Spinal cord (tissue), 10 donors: ENCODE results near the gene HIVEP2. TPM values are rescaled to one million over a fixed set of nuclear protein-coding genes. Genes with fewer than 3 reads are reported as not detected.

Experiments used
- DNase-seq, 6 donors: peaks; one replicate each; pipeline versions ENCODE4 v3.0.0 to v3.0.0-alpha.2; 2013 to 2015; ENCODE audit warnings: low spot score in 6 of 6, low read depth in 4 of 6
- H3K27ac ChIP-seq: one replicate; pipeline ENCODE4 v1.5.1; 2013; ENCODE audit warnings: low read depth, low read length, control low read depth
- H3K27me3 ChIP-seq: one replicate; pipeline ENCODE4 v1.6.1; 2013; ENCODE audit warnings: low read length; ENCODE audit not compliant: control insufficient read depth, insufficient read depth
- H3K36me3 ChIP-seq: one replicate; pipeline ENCODE4 v1.6.1; 2013; ENCODE audit warnings: low read length; ENCODE audit not compliant: control insufficient read depth, insufficient read depth
- H3K4me1 ChIP-seq: one replicate; pipeline ENCODE4 v1.6.1; 2013; ENCODE audit warnings: low read length; ENCODE audit not compliant: control insufficient read depth, insufficient read depth
- H3K4me3 ChIP-seq: one replicate; pipeline ENCODE4 v1.5.1; 2013; ENCODE audit warnings: low read depth, low read length, control low read depth
- H3K9me3 ChIP-seq: one replicate; pipeline ENCODE4 v1.6.1; 2013; ENCODE audit warnings: low read length; ENCODE audit not compliant: control insufficient read depth, insufficient read depth
- WGBS: methylation state at CpG from one replicate; pipeline ENCODE4 v1.1.5; 2013; ENCODE audit warnings: missing lambda C conversion rate; ENCODE audit not compliant: insufficient coverage; 5-methylcytosine and 5-hydroxymethylcytosine counted together
- polyA plus RNA-seq, 2 donors: library from polyadenylated mRNA; unstranded; fragments of 120-200 nt; gene quantifications; one replicate each; pipeline ENCODE4 v1.2.1, GENCODE V29; 2013; ENCODE audit not compliant: insufficient read length in 2 of 2
- total RNA-seq, 2 donors: library from RNA; depleted of rRNA in 1 of 2; stranded (reverse); fragments of 120-200 nt in 1 of 2; fragments of >200 nt in 1 of 2; gene quantifications; one replicate each; pipeline versions ENCODE4 v1.2.3 to v1.2.4, GENCODE V29; 2013 to 2014
- donor health status: healthy.

Gene HIVEP2
- total and polyA plus RNA-seq, 4 donors: 22.9 to 53.8 (median 28.2) TPM

GRCh38 chr6:142751452-142751851, 193.5 kb downstream of the HIVEP2 start:
- Histone ChIP-seq H3K36me3 (peaks cover 13% of the 10 kb centered on the region), H3K27ac (no peak overlapping the region), H3K27me3 (no peaks in the 10 kb centered on the region), H3K4me1 (no peaks in the 10 kb centered on the region), H3K4me3 (no peak overlapping the region), H3K9me3 (no peaks in the 10 kb centered on the region)
- no peak for DNase-seq
- WGBS: 91% methylated on average over 2 of the region's 3 CpGs

GRCh38 chr6:142750998-142751397, 194.0 kb downstream of the HIVEP2 start:
- Histone ChIP-seq H3K27ac (no peak overlapping the region), H3K36me3 (peaks cover 11% of the 10 kb centered on the region), H3K4me3 (no peak overlapping the region), H3K27me3 (no peaks in the 10 kb centered on the region), H3K4me1 (no peaks in the 10 kb centered on the region), H3K9me3 (no peaks in the 10 kb centered on the region)
- 50% methylated on average over 1 of the region's 1 CpG for WGBS
- no peak for DNase-seq

GRCh38 chr6:142749556-142749955, 195.4 kb downstream of the HIVEP2 start:
- Histone ChIP-seq H3K27ac (no peak overlapping the region), H3K9me3 (no peaks in the 10 kb centered on the region), H3K4me3 (no peak overlapping the region), H3K4me1 (no peaks in the 10 kb centered on the region), H3K27me3 (no peaks in the 10 kb centered on the region), H3K36me3 (peaks cover 11% of the 10 kb centered on the region)
- no peak for DNase-seq
- WGBS: no CpG with 5 or more reads among the region's 3 CpGs

- Histone ChIP-seq H3K27ac (no peak overlapping the region), H3K27me3 (no peaks in the 10 kb centered on the region), H3K4me1 (no peaks in the 10 kb centered on the region), H3K9me3 (no peaks in the 10 kb centered on the region), H3K4me3 (no peak overlapping the region), H3K36me3 (no peaks in the 10 kb centered on the region)
- DNase-seq: peak in 2 of 6 donors; percentile 7 to 41
- WGBS: 75% methylated on average over 1 of the region's 2 CpGs
Observed at GRCh38 chr6:142746524-142746923, 198.5 kb downstream of the HIVEP2 start.

GRCh38 chr6:142744836-142745235, 200.1 kb downstream of the HIVEP2 start:
- DNase-seq: no peak
- Histone ChIP-seq H3K4me1 (no peaks in the 10 kb centered on the region), H3K27me3 (no peaks in the 10 kb centered on the region), H3K36me3 (no peaks in the 10 kb centered on the region), H3K4me3 (no peak overlapping the region), H3K9me3 (no peaks in the 10 kb centered on the region), H3K27ac (no peak overlapping the region)
- 96% methylated on average over 2 of the region's 2 CpGs for WGBS

- DNase-seq: no peak
- H3K36me3 ChIP-seq: no peaks in the 10 kb centered on the region
- no CpG with 5 or more reads among the region's 4 CpGs for WGBS
- no peaks in the 10 kb centered on the region for H3K27me3 ChIP-seq
- no peak overlapping the region for H3K27ac ChIP-seq
- no peak overlapping the region for H3K4me3 ChIP-seq
- no peaks in the 10 kb centered on the region for H3K4me1 ChIP-seq
- no peaks in the 10 kb centered on the region for H3K9me3 ChIP-seq
Observed at GRCh38 chr6:142740449-142740848, 204.5 kb downstream of the HIVEP2 start.

GRCh38 chr6:142738731-142739130, 206.2 kb downstream of the HIVEP2 start:
- WGBS: 100% methylated on average over 1 of the region's 2 CpGs
- Histone ChIP-seq H3K9me3 (no peaks in the 10 kb centered on the region), H3K4me1 (no peaks in the 10 kb centered on the region), H3K36me3 (no peaks in the 10 kb centered on the region), H3K27me3 (no peaks in the 10 kb centered on the region), H3K27ac (no peak overlapping the region), H3K4me3 (no peak overlapping the region)
- DNase-seq: no peak

GRCh38 chr6:142738035-142738396, 207.0 kb downstream of the HIVEP2 start:
- no peak for DNase-seq
- Histone ChIP-seq H3K4me1 (no peaks in the 10 kb centered on the region), H3K27me3 (no peaks in the 10 kb centered on the region), H3K27ac (no peak overlapping the region), H3K36me3 (no peaks in the 10 kb centered on the region), H3K9me3 (no peaks in the 10 kb centered on the region), H3K4me3 (no peak overlapping the region)
- 54% methylated on average over 4 of the region's 4 CpGs for WGBS

- H3K4me1 ChIP-seq: no peaks in the 10 kb centered on the region
- H3K36me3 ChIP-seq: no peaks in the 10 kb centered on the region
- DNase-seq: no peak
- WGBS: 46% methylated on average over 2 of the region's 3 CpGs
- no peak overlapping the region for H3K27ac ChIP-seq
- no peaks in the 10 kb centered on the region for H3K27me3 ChIP-seq
- H3K9me3 ChIP-seq: no peaks in the 10 kb centered on the region
- H3K4me3 ChIP-seq: no peak overlapping the region
Observed at GRCh38 chr6:142737368-142738034, 207.5 kb downstream of the HIVEP2 start.

- WGBS: no CpG with 5 or more reads among the region's 4 CpGs
- Histone ChIP-seq H3K9me3 (no peaks in the 10 kb centered on the region), H3K36me3 (no peaks in the 10 kb centered on the region), H3K27ac (no peak overlapping the region), H3K4me3 (no peak overlapping the region), H3K4me1 (no peaks in the 10 kb centered on the region), H3K27me3 (no peaks in the 10 kb centered on the region)
- peak in 1 of 6 donors; percentile 29 for DNase-seq
Observed at GRCh38 chr6:142735204-142735603, 209.8 kb downstream of the HIVEP2 start.
